Measurements from ENCODE around the gene DNM2.
"Not testable (repeated sequence)": the region's sequence is repeated elsewhere in the genome, so short reads cannot be mapped to it uniquely, and the experiment has no call there.

DNM2 gene

GRCh38 chr19:10818301-10819123 lies 100.6 kb downstream of the DNM2 start:
- DNase-seq, result no peak

DNA sequence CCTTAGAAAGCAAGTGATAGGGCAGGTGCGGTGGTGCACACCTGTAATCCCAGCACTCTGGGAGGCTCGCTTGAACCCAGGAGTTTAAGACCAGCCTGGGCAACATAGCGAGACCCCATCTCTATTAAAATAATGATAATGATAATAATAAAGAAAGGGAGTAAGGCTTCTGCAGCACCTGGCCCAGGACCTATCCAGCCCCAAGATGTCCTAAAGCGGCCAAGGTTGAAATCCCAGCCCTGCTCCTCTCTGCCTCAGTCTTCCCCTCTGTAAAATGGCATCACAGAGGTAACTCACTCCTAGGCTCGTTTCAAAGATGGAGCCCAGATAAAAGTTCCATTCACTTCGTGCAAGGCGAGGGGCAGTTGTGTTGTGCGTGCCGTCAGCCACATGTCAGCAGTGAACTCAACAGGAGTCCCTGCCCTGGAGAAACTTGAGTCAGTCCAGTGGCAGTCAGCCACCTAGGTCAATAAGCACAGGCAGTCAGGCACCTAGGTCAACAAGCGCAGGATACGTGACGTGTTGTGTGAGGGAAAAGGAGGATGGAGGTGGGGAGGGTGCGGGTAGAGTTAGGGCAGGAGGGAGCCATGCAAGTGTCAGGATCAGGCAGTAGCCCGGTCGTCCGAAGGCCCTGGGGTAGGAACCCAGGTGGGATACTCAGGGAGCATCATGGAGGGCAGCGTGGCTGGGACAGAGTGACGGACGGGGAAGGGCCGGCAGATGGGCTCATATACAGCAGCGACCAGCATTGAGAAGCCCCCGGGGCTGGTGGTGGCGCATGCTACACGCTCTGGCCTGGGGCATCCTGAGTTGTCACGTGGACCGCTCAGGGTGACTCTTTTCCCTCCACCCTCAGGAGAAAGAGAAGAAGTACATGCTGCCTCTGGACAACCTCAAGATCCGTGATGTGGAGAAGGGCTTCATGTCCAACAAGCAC lies 101.5 kb downstream of the DNM2 start:
- no peak for DNase-seq

GRCh38 chr19:10820173-10820572 lies 102.3 kb downstream of the DNM2 start:
- DNase-seq, result no peak

- no peak for DNase-seq
Observed at GRCh38 chr19:10823690-10824089, 105.8 kb downstream of the DNM2 start.

DNA sequence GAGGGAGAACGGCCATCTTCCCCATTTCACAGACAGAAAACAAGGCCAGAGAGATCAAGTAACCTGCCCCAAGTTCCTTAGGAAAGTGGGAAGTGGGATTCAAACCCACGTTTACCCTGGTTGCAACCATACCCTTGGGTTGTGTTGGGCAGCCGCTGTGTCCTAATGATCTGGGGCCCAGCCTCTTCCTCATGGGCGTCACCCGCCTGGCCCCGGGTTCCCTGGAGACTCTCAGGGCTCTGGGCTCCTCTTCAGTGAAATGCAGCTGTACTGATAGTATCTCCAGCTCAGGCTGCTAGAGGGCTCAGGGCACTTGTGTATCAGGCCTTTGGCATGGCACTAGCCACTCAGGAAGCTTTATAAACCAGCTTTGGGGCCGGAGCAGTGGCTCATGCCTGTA lies 108.4 kb downstream of the DNM2 start:
- no peak for DNase-seq

DNA sequence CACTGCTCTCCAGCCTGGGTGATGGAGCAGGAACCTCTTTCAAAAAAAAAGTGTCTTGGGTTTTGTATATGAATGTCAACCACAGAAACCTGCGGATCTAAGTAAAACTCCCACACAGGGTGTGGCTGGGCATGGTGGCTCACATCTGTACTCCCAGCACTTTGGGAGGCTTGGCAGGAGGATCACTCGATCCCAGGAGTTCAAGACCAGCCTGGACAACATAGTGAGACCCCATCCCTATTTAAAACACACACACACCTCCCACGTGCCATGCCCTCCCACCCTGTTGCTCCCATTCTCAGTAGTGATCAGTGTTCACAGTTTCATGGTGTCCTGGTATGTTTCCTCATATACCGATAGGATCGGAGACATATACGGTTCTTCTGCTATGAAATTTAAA lies 109.0 kb downstream of the DNM2 start:
- no peak for DNase-seq

- DNase-seq, result no peak
Observed at GRCh38 chr19:10828981-10829821, 111.3 kb downstream of the DNM2 start.

DNA sequence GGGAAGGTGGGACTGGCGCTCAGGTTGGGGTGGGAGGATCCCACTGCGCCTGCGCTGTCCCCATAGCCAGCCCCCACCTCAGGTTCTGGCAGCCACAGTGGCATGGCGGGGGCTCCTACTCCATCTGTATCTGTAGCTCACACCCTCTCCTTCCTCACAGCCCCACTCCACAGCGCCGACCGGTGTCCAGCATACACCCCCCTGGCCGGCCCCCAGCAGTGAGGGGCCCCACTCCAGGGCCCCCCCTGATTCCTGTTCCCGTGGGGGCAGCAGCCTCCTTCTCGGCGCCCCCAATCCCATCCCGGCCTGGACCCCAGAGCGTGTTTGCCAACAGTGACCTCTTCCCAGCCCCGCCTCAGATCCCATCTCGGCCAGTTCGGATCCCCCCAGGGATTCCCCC lies 112.1 kb downstream of the DNM2 start:
- no peak for DNase-seq

GRCh38 chr19:10830370-10830769 lies 112.5 kb downstream of the DNM2 start:
- no peak for DNase-seq

DNA sequence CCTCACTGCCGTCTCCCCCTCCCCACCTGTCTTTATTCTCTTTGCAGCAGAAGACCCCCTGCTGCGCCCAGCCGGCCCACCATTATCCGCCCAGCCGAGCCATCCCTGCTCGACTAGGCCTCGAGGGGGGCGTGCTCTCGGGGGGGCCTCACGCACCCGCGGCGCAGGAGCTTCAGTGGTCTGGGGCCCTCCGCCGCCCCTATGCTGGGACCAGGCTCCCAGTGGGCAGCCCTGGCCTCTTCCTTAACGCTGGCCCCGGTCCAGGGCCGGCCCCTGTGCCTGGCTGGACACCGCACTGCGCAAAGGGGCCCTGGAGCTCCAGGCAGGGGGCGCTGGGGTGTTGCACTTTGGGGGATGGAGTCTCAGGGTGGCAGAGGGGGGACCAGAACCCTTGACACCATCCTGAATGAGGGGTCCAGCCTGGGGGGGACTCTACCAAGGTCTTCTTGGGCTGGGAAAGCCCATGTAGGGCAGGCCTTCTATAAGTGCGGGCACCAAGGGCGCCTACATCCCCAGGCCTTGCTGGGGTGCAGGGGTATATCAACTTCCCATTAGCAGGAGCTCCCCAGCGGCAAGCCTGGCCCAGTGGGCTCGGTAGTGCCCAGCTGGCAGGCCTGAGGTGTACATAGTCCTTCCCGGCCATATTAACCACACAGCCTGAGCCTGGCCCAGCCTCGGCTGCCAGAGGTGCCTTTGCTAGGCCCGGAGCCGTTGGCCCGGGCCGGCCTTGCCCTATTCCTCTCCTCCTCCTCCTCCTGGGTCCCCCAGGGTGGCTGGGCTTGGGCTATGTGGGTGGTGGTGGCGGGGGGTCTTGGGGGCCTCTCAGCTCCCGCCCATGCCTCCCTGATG lies 113.3 kb downstream of the DNM2 start:
- DNase-seq, result peak in 1 of 2 experiments; percentile 7

DNA sequence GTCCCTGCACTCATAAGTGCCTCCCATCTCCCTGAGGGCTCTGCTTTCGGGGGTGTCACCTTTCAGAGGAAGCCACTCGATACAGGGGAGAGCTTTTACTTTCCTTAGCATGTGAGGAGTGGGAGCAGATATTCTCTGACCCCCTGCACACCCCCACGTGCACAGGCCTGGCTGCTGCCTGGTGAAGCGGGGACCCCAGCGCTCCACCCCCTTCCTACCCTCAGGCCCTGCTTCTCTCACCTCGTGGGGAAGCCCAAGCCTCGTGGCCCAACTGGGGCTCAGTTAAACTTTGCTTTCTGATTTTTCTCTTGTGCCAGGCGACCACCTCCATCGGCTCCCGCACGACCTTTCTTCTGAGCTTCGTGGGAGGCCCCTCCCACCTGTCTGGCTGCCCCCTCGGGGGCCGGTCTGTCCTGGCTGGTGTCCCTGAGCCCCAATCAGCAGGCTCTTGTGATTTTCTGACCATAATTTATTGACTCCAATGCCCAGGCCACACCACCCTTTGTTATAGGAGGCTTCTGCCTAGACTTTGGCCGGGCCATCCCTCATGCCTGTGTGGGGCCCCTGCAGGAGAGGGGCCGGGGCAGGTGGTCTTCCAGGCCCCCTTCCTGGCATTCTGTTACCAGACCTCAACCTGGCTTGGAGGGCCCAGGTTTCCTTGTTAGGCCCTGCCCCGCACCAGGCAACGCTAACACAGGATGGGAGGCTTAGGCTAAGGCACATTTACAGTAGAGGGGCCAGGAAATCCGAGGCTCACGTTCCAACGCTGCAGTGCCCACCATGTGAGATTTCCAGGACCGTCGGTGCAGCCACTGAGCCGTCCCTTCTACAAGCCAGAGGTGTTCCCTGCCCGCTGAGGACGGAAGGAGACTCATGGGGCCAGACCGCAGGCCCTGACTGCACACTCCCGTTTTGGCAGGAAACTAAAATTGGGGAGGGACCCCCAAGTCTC lies 114.4 kb downstream of the DNM2 start:
- DNase-seq, result no peak

GRCh38 chr19:10832939-10833296 lies 115.0 kb downstream of the DNM2 start:
- DNase-seq, result no peak

DNA sequence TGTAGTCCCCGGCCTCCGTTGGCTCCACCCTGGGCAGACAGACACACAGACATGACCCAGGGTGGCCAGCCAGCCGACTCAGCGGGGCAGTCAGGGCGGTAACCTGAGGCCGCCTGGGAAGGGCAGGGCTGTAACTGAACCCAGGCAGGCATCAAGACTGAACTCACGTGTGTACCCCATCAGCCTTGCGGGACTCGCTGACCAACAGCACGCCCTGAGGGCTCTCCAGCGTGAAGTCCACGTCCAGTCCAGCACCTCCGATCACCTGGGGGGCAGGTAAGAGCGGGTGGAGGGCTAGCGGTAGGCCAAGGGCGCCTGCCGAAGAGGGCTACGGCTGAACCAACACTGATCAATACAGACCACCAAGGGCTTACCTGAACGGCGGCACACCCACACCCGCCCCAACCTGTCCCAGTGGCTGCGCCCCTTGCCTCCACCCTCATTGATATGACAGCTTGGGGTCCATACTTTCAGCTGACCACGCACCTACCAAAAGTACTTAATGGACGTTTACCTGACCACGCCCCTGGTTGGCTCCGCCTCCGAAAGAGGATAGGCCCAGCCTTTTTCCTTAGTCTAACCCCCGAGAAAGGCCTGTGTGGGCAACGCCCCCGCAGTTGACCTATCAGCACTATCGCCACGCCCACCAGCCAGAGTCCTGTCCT lies 117.3 kb downstream of the DNM2 start:
- DNase-seq, result peak in 1 of 2 experiments; percentile 99

DNA sequence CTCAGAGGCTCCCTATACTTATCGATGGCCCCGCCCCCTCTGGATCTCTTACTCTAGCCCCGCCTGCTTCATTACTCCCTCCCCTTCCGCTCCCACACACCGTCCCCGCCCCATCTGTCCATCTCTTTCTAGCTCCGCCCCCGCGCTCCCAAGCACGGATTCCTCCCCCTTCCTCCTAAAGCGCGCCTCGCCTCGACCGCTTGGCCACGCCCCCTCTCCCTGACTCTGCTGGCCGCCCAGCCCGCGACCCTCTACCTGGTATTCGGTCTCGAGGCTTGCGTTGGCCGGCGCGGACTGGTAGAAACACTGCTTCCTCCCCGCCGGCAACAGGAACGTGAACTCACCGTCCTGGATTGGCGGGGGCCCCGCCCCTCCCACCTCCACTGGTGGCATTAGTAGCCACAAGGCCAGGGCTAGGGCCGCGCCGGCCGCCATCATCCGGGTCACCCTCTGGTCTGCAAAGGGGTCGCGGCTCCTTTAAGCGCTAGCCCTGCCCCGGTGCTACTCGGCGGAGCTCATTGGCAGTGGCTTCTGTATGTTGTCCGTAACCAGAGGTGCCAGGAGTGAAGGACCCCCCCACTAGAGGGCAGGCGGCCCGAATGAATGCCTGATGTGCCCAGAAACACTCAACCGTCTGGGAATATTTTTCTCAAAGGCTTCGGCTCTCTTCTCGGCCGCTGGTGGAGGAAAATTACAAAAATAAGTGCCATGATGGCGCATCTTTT lies 118.0 kb downstream of the DNM2 start, which contains the start of gene TMED1:
TSS of gene TMED1 (minus strand) at position 459 of the 725 bp plus-strand sequence. CDS start at position 438, 21 bp downstream.
- peak; percentile 87 to 99 for DNase-seq

- DNase-seq, result peak; percentile 83 to 96
Observed at GRCh38 chr19:10836479-10837330, 118.8 kb downstream of the DNM2 start.

DNA sequence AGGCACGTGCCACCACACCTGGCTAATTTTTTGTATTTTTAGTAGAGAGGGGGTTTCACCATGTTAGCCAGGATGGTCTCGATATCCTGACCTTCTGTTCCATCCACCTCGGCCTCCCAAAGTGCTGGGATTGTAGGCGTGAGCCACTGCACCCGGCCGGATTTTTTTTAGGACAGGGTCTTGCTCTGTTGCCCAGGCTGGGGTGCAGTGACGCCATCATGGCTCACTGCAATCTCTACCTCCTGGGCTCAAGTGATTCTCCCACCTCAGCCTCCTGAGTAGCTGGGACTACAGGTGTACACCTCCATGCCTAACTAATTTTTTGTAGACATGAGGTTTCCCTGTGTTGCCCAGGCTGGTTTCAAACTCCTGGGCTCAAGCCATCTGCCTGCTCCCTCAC lies 119.8 kb downstream of the DNM2 start:
- DNase-seq, result not testable (repeated sequence)

- DNase-seq, result no peak
Observed at GRCh38 chr19:10838377-10838776, 120.5 kb downstream of the DNM2 start.
